Measurements from ENCODE around the gene GJD3. TPM values are rescaled to one million over a fixed set of nuclear protein-coding genes. Genes with fewer than 3 reads are reported as not detected.
A peak's percentile ranks its signal among the peaks of the same experiment; 100 is the strongest.

The GJD3 gene
- total RNA-seq, 1 experiment from 2014 or later: not detected

GRCh38 chr17:40411821-40412220, 47.3 kb upstream of the GJD3 start:
- Histone ChIP-seq H4K20me1 (ENCODE audit: control insufficient read depth, insufficient read depth, insufficient read length) (no peaks in the 10 kb centered on the region), H3K4ac (ENCODE audit: low read depth, low read length) (no peak overlapping the region)
- no peak overlapping the region for H3K4me3 Mint-ChIP-seq

More at GRCh38 chr17:40411821-40412220, 47.3 kb upstream of the GJD3 start:
- no peak overlapping the region for H2BK15ac ChIP-seq (ENCODE audit: low read depth, low read length)
- no peak overlapping the region for H2AK5ac ChIP-seq (ENCODE audit: insufficient read length, low read length)
- H4K8ac ChIP-seq (replicated peaks; ENCODE audit: insufficient read length, low read depth, low read length): no peak overlapping the region
- no peak overlapping the region for H3K27ac ChIP-seq (ENCODE audit: insufficient read length, low read depth, low read length)
- no peak overlapping the region for H3K56ac ChIP-seq (ENCODE audit: insufficient read length, low read depth, low read length)
- no peak overlapping the region for H2BK12ac ChIP-seq (ENCODE audit: insufficient read length, low read depth, low read length)
- H3K14ac ChIP-seq (ENCODE audit: insufficient read depth, low read length): no peak overlapping the region
- no peak for DNase-seq
- H2BK120ac ChIP-seq (ENCODE audit: low read depth, low read length, poor library complexity, severe bottlenecking): no peak overlapping the region
- no peak overlapping the region for H2BK5ac ChIP-seq (ENCODE audit: insufficient read length, low read length)
- H3K79me1 ChIP-seq (ENCODE audit: insufficient read depth, low read depth, low read length, poor library complexity, severe bottlenecking): no peaks in the 10 kb centered on the region
- Mint-ChIP-seq H3K27ac (peak overlapping the region; percentile 55 to 95 (median 64); a peak in 3 of 7 replicates), H3K9me3 (no peaks in the 10 kb centered on the region), H3K27me3 (ENCODE audit: low read depth) (no peaks in the 10 kb centered on the region), H3K36me3 (ENCODE audit: insufficient read depth in 1 of 3, low read depth in 3 of 3) (peaks cover 62 to 86% (median 76%) of the 10 kb centered on the region in 3 experiments), H3K4me1 (peaks cover 40 to 54% of the 10 kb centered on the region in 2 experiments)
- H3K9me3 ChIP-seq (ENCODE audit: control insufficient read depth, low read depth, low read length): no peaks in the 10 kb centered on the region
- no peak overlapping the region for H3K4me2 ChIP-seq (ENCODE audit: insufficient read depth, insufficient read length, low read length)
- H3K23me2 ChIP-seq (ENCODE audit: insufficient read length, low read depth, low read length, poor library complexity, severe bottlenecking): peaks cover 2% of the 10 kb centered on the region
- no peak overlapping the region for H2AFZ ChIP-seq (ENCODE audit: low read length)
- H4K5ac ChIP-seq (ENCODE audit: insufficient read length, low read depth, low read length): no peak overlapping the region
- H3K27me3 ChIP-seq (ENCODE audit: insufficient read depth, low read length): no peaks in the 10 kb centered on the region
- H3K79me2 ChIP-seq (ENCODE audit: insufficient read depth, low read length): peaks cover 3% of the 10 kb centered on the region; the same call in 1 of the 2 replicates
- no peak overlapping the region for H2BK20ac ChIP-seq (ENCODE audit: low read depth, low read length, poor library complexity, severe bottlenecking)
- no peak overlapping the region for H3K23ac ChIP-seq (ENCODE audit: insufficient read length, low read depth, low read length)
- H3T11ph ChIP-seq (ENCODE audit: low read length): no peak overlapping the region
- H3K18ac ChIP-seq (ENCODE audit: insufficient read length, low read depth, low read length): no peak overlapping the region
- H3K9ac ChIP-seq (ENCODE audit: extremely low read depth, insufficient read length, low read length): no peak overlapping the region
- no peaks in the 10 kb centered on the region; the same call in 1 of the 2 replicates for H3K4me1 ChIP-seq (ENCODE audit: insufficient read depth, low read length)
- no peak for TF ChIP-seq CTCF (conservative IDR thresholded peaks at IDR 0.05)
- WGBS (ENCODE audit: extremely low coverage, insufficient read length, low lambda C conversion rate): no CpG with 5 or more reads among the region's 4 CpGs
- no peak overlapping the region for H4K91ac ChIP-seq (ENCODE audit: insufficient read length, low read depth, low read length)
